Mesendoderm (in vitro differentiated cells): ENCODE results near the gene PROK2.
A peak's percentile ranks its signal among the peaks of the same experiment; 100 is the strongest.

Experiments used
- DNase-seq: peaks from one replicate; pipeline ENCODE4 v3.0.0; 2013
- H2AK5ac ChIP-seq: 2 replicates; pipeline ENCODE4 v1.6.1; 2013; ENCODE audit warnings: low read length, inconsistent platforms
- H2BK120ac ChIP-seq: 2 replicates; pipeline ENCODE4 v1.6.1; 2013; ENCODE audit warnings: low read depth, mild to moderate bottlenecking, low read length, moderate library complexity, mixed read lengths
- H2BK15ac ChIP-seq: replicated peaks from 2 replicates; pipeline ENCODE4 v1.6.1; 2013; ENCODE audit warnings: low read depth, mild to moderate bottlenecking, moderate library complexity
- H2BK5ac ChIP-seq: 2 replicates; pipeline ENCODE4 v1.6.1; 2013; ENCODE audit warnings: low read length, inconsistent platforms
- H3K18ac ChIP-seq: 2 replicates; pipeline ENCODE4 v1.6.1; 2013; ENCODE audit warnings: mild to moderate bottlenecking, low read length, mixed read lengths
- H3K23ac ChIP-seq: one replicate; pipeline ENCODE4 v1.6.1; 2013; ENCODE audit warnings: low read length
- H3K27ac ChIP-seq: 2 replicates; pipeline ENCODE4 v1.5.1; 2013; ENCODE audit warnings: low read depth, mild to moderate bottlenecking, inconsistent platforms, low read length, moderate library complexity
- H3K27me3 ChIP-seq: 2 replicates; pipeline ENCODE4 v1.6.1; 2013; ENCODE audit warnings: low read length, control low read depth, mild to moderate bottlenecking, inconsistent platforms; ENCODE audit not compliant: insufficient read depth, poor library complexity
- H3K36me3 ChIP-seq: 2 replicates; pipeline ENCODE4 v1.6.1; 2013; ENCODE audit warnings: low read length, inconsistent platforms; ENCODE audit not compliant: control insufficient read depth, insufficient read depth
- H3K4ac ChIP-seq: one replicate; pipeline ENCODE4 v1.6.1; 2013; ENCODE audit warnings: low read depth, mild to moderate bottlenecking, low read length, moderate library complexity
- H3K4me1 ChIP-seq: 2 replicates; pipeline ENCODE4 v1.6.1; 2013; ENCODE audit warnings: low read depth, low read length, inconsistent platforms; ENCODE audit not compliant: control insufficient read depth
- H3K4me2 ChIP-seq: 2 replicates; pipeline ENCODE4 v1.6.1; 2013; ENCODE audit warnings: low read length
- H3K4me3 ChIP-seq: 2 replicates; pipeline ENCODE4 v1.5.1; 2013; ENCODE audit warnings: mild to moderate bottlenecking, low read length
- H3K56ac ChIP-seq: one replicate; pipeline ENCODE4 v1.6.1; 2013; ENCODE audit warnings: low read length
- H3K79me1 ChIP-seq: 2 replicates; pipeline ENCODE4 v1.6.1; 2013; ENCODE audit warnings: low read length, inconsistent platforms
- H3K79me2 ChIP-seq: 2 replicates; pipeline ENCODE4 v1.6.1; 2013; ENCODE audit warnings: mild to moderate bottlenecking, low read length; ENCODE audit not compliant: control insufficient read depth, insufficient read depth
- H3K9ac ChIP-seq: 2 replicates; pipeline ENCODE4 v1.6.1; 2013; ENCODE audit warnings: low read length, inconsistent platforms
- H4K5ac ChIP-seq: one replicate; pipeline ENCODE4 v1.6.1; 2013; ENCODE audit warnings: low read length
- H4K8ac ChIP-seq: one replicate; pipeline ENCODE4 v1.6.1; 2013; ENCODE audit warnings: low read depth, mild to moderate bottlenecking, control low read depth, low read length, moderate library complexity
- WGBS: extraction: QIAGEN DNeasy Blood & Tissue Kit; methylation state at CpG from one replicate; pipeline ENCODE4 v1.1.7; 2013; ENCODE audit warnings: low lambda C conversion rate, missing lambda C conversion rate; ENCODE audit not compliant: insufficient coverage; ENCODE audit errors: extremely low coverage; 5-methylcytosine and 5-hydroxymethylcytosine counted together

The PROK2 gene

DNA sequence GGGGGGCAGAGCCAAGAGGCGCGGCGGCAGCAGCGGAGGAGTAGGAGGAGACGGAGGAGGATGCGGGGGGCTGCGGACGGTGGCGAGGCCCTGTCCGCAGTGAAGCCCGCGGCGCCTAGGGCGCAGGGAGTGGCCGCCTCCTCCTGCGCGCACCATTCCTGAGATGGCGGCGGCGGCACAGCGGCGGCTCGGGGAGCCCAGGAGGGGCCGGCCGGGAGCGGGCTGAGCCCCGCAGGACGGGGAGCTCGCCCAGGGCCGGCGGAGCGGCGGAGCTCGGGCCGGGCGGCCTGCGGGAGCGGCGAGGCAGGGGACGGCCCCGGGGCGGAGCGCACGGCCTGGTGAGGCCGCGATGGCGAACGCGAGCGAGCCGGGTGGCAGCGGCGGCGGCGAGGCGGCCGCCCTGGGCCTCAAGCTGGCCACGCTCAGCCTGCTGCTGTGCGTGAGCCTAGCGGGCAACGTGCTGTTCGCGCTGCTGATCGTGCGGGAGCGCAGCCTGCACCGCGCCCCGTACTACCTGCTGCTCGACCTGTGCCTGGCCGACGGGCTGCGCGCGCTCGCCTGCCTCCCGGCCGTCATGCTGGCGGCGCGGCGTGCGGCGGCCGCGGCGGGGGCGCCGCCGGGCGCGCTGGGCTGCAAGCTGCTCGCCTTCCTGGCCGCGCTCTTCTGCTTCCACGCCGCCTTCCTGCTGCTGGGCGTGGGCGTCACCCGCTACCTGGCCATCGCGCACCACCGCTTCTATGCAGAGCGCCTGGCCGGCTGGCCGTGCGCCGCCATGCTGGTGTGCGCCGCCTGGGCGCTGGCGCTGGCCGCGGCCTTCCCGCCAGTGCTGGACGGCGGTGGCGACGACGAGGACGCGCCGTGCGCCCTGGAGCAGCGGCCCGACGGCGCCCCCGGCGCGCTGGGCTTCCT is 31.0 kb downstream of the PROK2 start, which contains the start of gene GPR27:
GPR27 (plus strand) TSS at position 155 of the 909 bp plus-strand sequence; CDS start at position 350, 195 bp downstream.
- H3K56ac ChIP-seq: peak within 1 kb of the TSS; percentile 100
- H3K27me3 ChIP-seq: peaks cover 18% of the 10 kb centered on the region
- H3K36me3 ChIP-seq: no peaks in the 10 kb centered on the region
- no peak within 1 kb of the TSS for H2BK120ac ChIP-seq
- no peak within 1 kb of the TSS for H4K8ac ChIP-seq
- peak within 1 kb of the TSS; percentile 2 for H3K4ac ChIP-seq
- H2AK5ac ChIP-seq: no peak within 1 kb of the TSS
- no peaks in the 10 kb centered on the region for H3K79me1 ChIP-seq
- H3K27ac ChIP-seq: no peak within 1 kb of the TSS
- H3K79me2 ChIP-seq: no peaks in the 10 kb centered on the region
- peak within 1 kb of the TSS; percentile 93 for H3K4me2 ChIP-seq
- peak within 1 kb of the TSS; percentile 92 for H3K9ac ChIP-seq
- no peak within 1 kb of the TSS for H4K5ac ChIP-seq
- peak within 1 kb of the TSS; percentile 96 for H3K23ac ChIP-seq
- DNase-seq: peak; percentile 54
- no peak within 1 kb of the TSS for H2BK5ac ChIP-seq
- H2BK15ac ChIP-seq: no peak within 1 kb of the TSS
- WGBS: no CpG with 5 or more reads among the region's 131 CpGs
- H3K4me1 ChIP-seq: no peaks in the 10 kb centered on the region
- peak within 1 kb of the TSS; percentile 2 for H3K18ac ChIP-seq
- peak within 1 kb of the TSS; percentile 64 for H3K4me3 ChIP-seq

DNA sequence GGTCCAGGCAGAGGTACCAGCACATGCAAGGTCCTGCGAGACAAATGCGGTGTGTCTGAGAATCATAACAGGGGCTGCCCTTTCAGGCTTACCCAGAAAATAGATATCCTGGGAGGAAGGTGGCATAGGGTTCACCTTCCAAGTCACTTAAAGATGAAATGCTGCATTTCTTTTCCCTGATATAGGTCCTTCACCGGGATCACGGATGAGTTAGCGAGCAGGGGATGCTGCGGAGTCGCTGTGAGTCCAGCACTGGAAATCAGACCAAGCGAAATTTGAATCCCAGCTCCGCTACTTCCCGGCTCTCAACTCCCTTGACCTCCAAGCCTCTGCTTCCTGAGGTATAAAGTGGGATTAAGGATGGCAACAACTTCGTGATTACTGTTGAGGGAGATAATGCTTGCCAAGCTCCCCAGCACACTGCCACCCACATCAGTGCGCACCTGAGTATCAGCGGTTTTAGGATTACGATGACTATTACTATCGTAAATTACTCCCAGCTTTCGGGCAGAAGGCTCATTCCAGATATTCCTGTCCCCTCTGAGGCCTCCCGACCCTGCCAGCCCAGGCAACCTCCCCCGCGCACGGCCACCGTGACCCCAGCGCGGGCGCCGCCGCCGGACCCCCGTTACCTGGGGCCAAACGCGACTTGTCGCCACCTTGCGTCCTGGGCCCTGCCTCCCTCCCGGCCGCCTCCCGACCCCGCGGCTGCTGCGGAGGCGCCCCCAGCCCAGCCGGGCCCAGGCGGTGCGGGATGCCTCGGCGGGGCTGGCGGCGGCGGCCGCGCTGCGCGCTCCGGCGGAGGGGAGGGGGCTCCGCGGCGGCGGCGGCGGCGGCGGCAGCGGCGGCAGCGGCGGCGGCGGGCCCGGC is 31.9 kb downstream of the PROK2 start:
- Histone ChIP-seq H3K79me1 (no peaks in the 10 kb centered on the region), H3K27me3 (peaks cover 18% of the 10 kb centered on the region), H3K79me2 (no peaks in the 10 kb centered on the region), H2BK120ac (no peak overlapping the region), H3K4ac (peak overlapping the region; percentile 2), H3K23ac (no peak overlapping the region), H2BK15ac (no peak overlapping the region), H3K36me3 (no peaks in the 10 kb centered on the region), H3K18ac (peak overlapping the region; percentile 2), H3K56ac (peak overlapping the region; percentile 70), H3K4me2 (peak overlapping the region; percentile 45), H2AK5ac (no peak overlapping the region), H3K27ac (no peak overlapping the region), H3K4me3 (peak overlapping the region; percentile 3), H3K9ac (peak overlapping the region; percentile 54), H2BK5ac (no peak overlapping the region), H4K5ac (no peak overlapping the region), H3K4me1 (no peaks in the 10 kb centered on the region), H4K8ac (no peak overlapping the region)
- WGBS: no CpG with 5 or more reads among the region's 68 CpGs
- DNase-seq: peak; percentile 22

DNA sequence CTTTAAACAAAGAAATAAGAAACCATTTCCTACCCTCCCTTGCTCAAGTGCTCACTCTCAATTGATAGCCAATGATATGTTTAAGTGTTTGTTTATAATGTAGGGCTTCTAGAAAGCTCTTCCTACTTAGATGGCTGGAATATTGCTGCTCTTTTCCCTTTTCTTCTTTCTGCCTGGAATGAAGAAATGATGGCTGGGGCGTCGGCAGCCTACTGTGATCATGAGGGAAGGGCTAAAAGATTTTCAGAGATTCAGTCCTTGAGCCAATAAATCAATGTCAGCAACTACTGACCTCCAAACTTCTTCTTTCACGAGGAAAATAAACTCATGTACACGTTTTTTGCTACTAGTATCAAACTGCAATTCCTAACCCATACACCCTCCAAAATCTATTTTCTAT is 33.3 kb downstream of the PROK2 start:
- Histone ChIP-seq H3K23ac (no peak overlapping the region), H2BK5ac (no peak overlapping the region), H2BK120ac (no peak overlapping the region), H4K5ac (no peak overlapping the region), H2BK15ac (no peak overlapping the region), H2AK5ac (no peak overlapping the region), H4K8ac (no peak overlapping the region), H3K27me3 (peaks cover 18% of the 10 kb centered on the region), H3K79me1 (no peaks in the 10 kb centered on the region), H3K4me3 (no peak overlapping the region), H3K79me2 (no peaks in the 10 kb centered on the region), H3K27ac (no peak overlapping the region), H3K9ac (no peak overlapping the region), H3K56ac (no peak overlapping the region), H3K18ac (no peak overlapping the region), H3K4me2 (no peak overlapping the region), H3K4me1 (no peaks in the 10 kb centered on the region), H3K36me3 (no peaks in the 10 kb centered on the region), H3K4ac (no peak overlapping the region)
- WGBS: 100% methylated on average over 1 of the region's 4 CpGs
- DNase-seq: no peak

DNA sequence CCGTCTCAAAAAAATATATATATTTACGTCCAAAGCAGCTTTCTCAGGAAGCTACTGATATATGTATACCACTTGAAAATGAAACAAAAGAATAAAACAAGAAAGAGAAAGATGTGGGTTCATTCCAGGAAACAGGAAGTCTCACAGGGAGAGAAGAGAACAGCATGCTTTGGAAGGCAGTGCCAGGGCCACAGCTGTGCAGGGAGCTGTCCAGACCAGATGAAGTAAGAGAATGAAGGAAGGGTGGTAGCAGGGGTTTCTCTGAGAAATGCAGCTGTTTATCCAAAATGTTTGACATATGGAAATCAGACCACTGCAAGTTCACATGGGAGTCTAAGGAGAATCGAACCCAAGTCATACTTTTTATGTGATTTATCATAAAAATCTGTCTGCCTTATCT is 40.2 kb downstream of the PROK2 start:
- no CpG with 5 or more reads among the region's 3 CpGs for WGBS
- H3K23ac ChIP-seq: no peak overlapping the region
- DNase-seq: no peak

DNA sequence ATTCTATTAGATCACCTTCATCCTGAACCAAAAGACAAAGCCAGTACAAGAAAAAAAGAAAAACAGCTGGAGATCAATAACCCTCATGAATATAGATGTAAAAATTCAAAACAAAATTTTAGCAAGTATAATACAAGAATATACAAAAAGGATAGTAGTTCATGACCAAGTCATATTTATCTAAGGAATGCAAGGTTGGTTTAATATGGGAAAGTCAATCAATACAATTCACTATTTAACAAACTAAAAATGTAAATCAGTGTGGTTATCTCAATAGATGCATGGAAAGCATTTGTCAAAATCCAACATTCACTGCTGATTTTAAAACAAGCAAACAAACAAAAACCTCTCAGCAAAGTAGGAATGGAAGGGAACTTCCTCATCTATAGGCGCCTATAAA is 42.3 kb downstream of the PROK2 start:
- no CpG with 5 or more reads among the region's 1 CpG for WGBS
- no peak overlapping the region for H3K4ac ChIP-seq

More for the DNA sequence above, 40.2 kb downstream of the PROK2 start:
- Histone ChIP-seq H3K27ac (no peak overlapping the region), H2BK120ac (no peak overlapping the region), H3K79me2 (no peaks in the 10 kb centered on the region), H2BK15ac (no peak overlapping the region), H3K4me3 (no peak overlapping the region), H3K56ac (no peak overlapping the region), H3K79me1 (no peaks in the 10 kb centered on the region), H3K4ac (no peak overlapping the region), H4K5ac (no peak overlapping the region), H3K4me1 (no peaks in the 10 kb centered on the region), H3K36me3 (no peaks in the 10 kb centered on the region), H4K8ac (no peak overlapping the region), H2AK5ac (no peak overlapping the region), H3K27me3 (no peaks in the 10 kb centered on the region), H3K9ac (no peak overlapping the region), H3K18ac (no peak overlapping the region), H2BK5ac (no peak overlapping the region), H3K4me2 (no peak overlapping the region)

More for the DNA sequence above, 42.3 kb downstream of the PROK2 start:
- H2BK5ac ChIP-seq: no peak overlapping the region
- no peak for DNase-seq
- H3K27ac ChIP-seq: no peak overlapping the region
- H4K8ac ChIP-seq: no peak overlapping the region
- H3K56ac ChIP-seq: no peak overlapping the region
- H3K9ac ChIP-seq: no peak overlapping the region
- H2BK15ac ChIP-seq: no peak overlapping the region
- H3K23ac ChIP-seq: no peak overlapping the region
- H3K18ac ChIP-seq: no peak overlapping the region
- no peaks in the 10 kb centered on the region for H3K27me3 ChIP-seq
- no peak overlapping the region for H2BK120ac ChIP-seq
- H3K79me2 ChIP-seq: no peaks in the 10 kb centered on the region
- no peaks in the 10 kb centered on the region for H3K36me3 ChIP-seq
- no peak overlapping the region for H2AK5ac ChIP-seq
- H3K4me2 ChIP-seq: no peak overlapping the region
- no peak overlapping the region for H3K4me3 ChIP-seq
- H3K79me1 ChIP-seq: no peaks in the 10 kb centered on the region
- no peak overlapping the region for H4K5ac ChIP-seq
- H3K4me1 ChIP-seq: no peaks in the 10 kb centered on the region
